Lung (tissue), 12 donors: ENCODE data around the gene AXIN1. TPM values are rescaled to one million over a fixed set of nuclear protein-coding genes. Genes with fewer than 3 reads are reported as not detected.

Experiments used
- ATAC-seq: fragments of 200-7000 bp; cut with Tn5 transposase; one replicate; pipeline ENCODE4 v1.9.1; 2020; ENCODE audit warnings: moderate number of reproducible peaks; ENCODE audit not compliant: insufficient read depth, low FRiP score
- DNase-seq, 3 donors: peaks; one replicate each; pipeline ENCODE4 v3.0.0-alpha.2; 2013 to 2017
- H3K27ac ChIP-seq, 2 donors: one replicate each; pipeline ENCODE4 v1.5.1; 2013; ENCODE audit warnings: mild to moderate bottlenecking in 2 of 2, moderate library complexity in 2 of 2, control low read depth in 1 of 2, inconsistent platforms in 1 of 2, low read depth in 1 of 2, low read length in 1 of 2
- H3K27me3 ChIP-seq, 3 donors: one replicate each; pipeline ENCODE4 v1.5.1; 2013; ENCODE audit warnings: low read length in 2 of 3; ENCODE audit not compliant: control insufficient read depth in 3 of 3, insufficient read depth in 3 of 3
- H3K36me3 ChIP-seq, 4 donors: one replicate each; pipeline ENCODE4 v1.5.1; 2013; ENCODE audit warnings: low read length in 4 of 4, mild to moderate bottlenecking in 1 of 4, moderate library complexity in 1 of 4; ENCODE audit not compliant: control insufficient read depth in 4 of 4, insufficient read depth in 4 of 4
- H3K4me1 ChIP-seq, 5 donors: one replicate each; pipeline ENCODE4 v1.5.1; 2013; ENCODE audit warnings: low read length in 5 of 5, mild to moderate bottlenecking in 2 of 5, moderate library complexity in 1 of 5; ENCODE audit not compliant: control insufficient read depth in 5 of 5, insufficient read depth in 5 of 5
- H3K4me3 ChIP-seq: one replicate; pipeline ENCODE4 v1.5.1; 2013; ENCODE audit warnings: mild to moderate bottlenecking, control low read depth, moderate library complexity
- H3K9ac ChIP-seq, 2 donors: one replicate each; pipeline ENCODE4 v1.5.1; 2013; ENCODE audit warnings: low read length in 2 of 2, control low read depth in 1 of 2; ENCODE audit not compliant: insufficient read depth in 1 of 2
- H3K9me3 ChIP-seq, 4 donors: one replicate each; pipeline ENCODE4 v1.5.1; 2013; ENCODE audit warnings: low read length in 3 of 4, mild to moderate bottlenecking in 1 of 4, moderate library complexity in 1 of 4; ENCODE audit not compliant: control insufficient read depth in 4 of 4, insufficient read depth in 3 of 4
- WGBS, 2 donors: extraction: QIAGEN DNeasy Blood & Tissue Kit; methylation state at CpG; one replicate each; pipeline ENCODE4 v1.1.7; 2013; 5-methylcytosine and 5-hydroxymethylcytosine counted together
- polyA plus RNA-seq, 2 donors: library from polyadenylated mRNA; stranded (reverse); fragments of 200-250 nt; gene quantifications; one replicate each; pipeline ENCODE4 v1.2.1, GENCODE V29; 2013
- total RNA-seq, 2 donors: library from RNA; depleted of rRNA in 1 of 2; stranded (reverse); fragments of >200 nt in 1 of 2; gene quantifications; one replicate each; pipeline ENCODE4 v1.2.1, GENCODE V29; 2014 to 2021
- TF ChIP-seq, protein P1 (sequence below): IDR thresholded peaks from 2 replicates; pipeline ENCODE4 v1.5.1; 2012; ENCODE audit warnings: mild to moderate bottlenecking; ENCODE audit errors: control extremely low read depth, extremely low read depth
- donor health status: control.
- donor health status: control.
- donor health status: Bipolar disorder and iron deficiency.
- donor health status: healthy.
- donor health status: DM: yes; HTN: yes; CAD: no.

Gene AXIN1
- total and polyA plus RNA-seq, 4 donors = 16.9 to 25.9 (median 19.4) TPM

DNA sequence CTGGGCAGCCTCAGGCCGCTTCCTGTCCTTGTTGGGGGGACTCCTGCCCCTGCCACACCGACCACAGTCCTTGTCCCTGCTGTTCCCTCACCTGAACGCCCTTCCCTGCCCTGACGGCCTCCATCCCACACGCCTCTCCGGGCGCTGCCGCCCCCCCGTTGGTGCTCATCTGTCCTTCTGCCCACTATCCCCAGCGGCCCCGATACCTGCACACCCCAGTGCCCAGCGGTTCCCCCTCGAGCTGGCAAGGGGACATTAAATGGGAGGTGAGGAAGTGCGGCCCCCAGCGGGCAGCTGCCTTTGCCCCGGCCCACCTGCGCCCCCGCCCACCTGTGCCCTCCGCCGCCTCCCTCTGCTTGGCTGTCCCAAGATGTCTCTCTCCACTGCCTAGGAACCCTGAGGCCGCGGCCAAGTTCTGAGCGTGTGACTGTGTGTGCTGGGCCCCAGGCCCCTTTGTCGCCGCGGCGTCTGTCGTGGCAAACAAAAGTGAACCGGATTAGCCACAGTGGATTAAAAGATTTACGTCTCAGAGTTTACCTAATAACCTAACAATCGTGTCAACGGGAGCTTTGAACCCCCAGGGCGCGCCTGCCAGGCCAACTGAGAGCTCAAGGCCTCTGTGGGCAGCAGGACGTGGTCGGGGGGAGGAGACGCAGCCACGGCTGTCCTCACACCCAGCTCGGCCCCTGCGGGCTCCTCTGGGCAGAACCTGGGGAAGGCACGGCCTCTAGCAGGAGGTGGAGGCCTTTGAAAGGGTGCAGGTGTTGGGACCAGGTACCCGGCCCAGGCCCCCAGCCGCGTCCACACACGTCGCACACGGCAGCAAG lies 7.6 kb upstream of the AXIN1 start:
- TF ChIP-seq, protein P1, sequence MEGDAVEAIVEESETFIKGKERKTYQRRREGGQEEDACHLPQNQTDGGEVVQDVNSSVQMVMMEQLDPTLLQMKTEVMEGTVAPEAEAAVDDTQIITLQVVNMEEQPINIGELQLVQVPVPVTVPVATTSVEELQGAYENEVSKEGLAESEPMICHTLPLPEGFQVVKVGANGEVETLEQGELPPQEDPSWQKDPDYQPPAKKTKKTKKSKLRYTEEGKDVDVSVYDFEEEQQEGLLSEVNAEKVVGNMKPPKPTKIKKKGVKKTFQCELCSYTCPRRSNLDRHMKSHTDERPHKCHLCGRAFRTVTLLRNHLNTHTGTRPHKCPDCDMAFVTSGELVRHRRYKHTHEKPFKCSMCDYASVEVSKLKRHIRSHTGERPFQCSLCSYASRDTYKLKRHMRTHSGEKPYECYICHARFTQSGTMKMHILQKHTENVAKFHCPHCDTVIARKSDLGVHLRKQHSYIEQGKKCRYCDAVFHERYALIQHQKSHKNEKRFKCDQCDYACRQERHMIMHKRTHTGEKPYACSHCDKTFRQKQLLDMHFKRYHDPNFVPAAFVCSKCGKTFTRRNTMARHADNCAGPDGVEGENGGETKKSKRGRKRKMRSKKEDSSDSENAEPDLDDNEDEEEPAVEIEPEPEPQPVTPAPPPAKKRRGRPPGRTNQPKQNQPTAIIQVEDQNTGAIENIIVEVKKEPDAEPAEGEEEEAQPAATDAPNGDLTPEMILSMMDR = no peak
- no peaks in the 10 kb centered on the region for H3K27me3 ChIP-seq

DNA sequence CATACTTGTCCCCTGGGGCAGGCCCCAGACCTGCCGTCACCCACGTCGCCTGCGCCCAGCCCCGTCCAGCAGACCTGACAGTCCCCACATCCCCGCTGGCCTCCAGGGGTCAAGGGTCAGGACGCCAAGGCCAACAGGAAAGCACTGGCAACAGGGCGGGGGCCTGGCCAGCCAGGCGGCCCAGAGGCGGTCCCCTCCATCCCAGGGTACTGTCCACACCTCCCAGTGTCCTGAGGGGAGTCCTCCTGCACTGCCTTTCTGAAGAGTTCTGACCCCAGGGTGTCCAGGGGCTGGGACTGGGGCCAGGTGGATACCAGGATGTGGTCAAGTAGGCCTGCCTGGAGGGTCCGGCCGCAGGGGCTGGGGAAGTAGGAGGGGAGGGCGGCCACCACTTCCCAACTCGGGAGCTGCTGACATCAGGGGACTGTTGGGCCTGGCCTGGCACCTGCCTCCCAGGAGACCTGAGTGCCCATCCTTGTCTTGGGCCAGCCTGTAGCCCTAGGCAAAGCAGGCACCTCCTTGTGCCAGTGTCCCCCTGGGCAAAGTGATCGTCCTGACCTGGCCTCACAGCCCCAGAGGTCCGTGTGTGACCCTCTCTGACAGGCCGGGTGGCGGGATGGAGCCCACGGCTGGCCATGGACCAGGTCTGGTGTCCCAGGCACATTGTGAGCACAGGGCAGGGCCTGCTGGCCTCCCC lies 6.7 kb upstream of the AXIN1 start:
- no peaks in the 10 kb centered on the region for H3K4me1 ChIP-seq
- DNase-seq (no peak), ATAC-seq (no peak)
- no peaks in the 10 kb centered on the region for H3K27me3 ChIP-seq
- H3K4me3 ChIP-seq = no peak overlapping the region
- no peaks in the 10 kb centered on the region for H3K36me3 ChIP-seq
- 81 to 84% methylated on average over 19 of the region's 19 CpGs for WGBS, 2 donors
- no peaks in the 10 kb centered on the region for H3K9me3 ChIP-seq
- no peak overlapping the region for H3K9ac ChIP-seq
- TF ChIP-seq, protein P1 = no peak
- no peak overlapping the region for H3K27ac ChIP-seq

More for the DNA sequence above, 7.6 kb upstream of the AXIN1 start:
- DNase-seq (no peak), ATAC-seq (no peak)
- Histone ChIP-seq H3K4me3 (no peak overlapping the region), H3K9ac (no peak overlapping the region), H3K4me1 (no peaks in the 10 kb centered on the region), H3K27ac (no peak overlapping the region), H3K36me3 (no peaks in the 10 kb centered on the region), H3K9me3 (no peaks in the 10 kb centered on the region)
- WGBS, 2 donors = 92 to 93% methylated on average over 46 to 47 of the region's 47 CpGs

DNA sequence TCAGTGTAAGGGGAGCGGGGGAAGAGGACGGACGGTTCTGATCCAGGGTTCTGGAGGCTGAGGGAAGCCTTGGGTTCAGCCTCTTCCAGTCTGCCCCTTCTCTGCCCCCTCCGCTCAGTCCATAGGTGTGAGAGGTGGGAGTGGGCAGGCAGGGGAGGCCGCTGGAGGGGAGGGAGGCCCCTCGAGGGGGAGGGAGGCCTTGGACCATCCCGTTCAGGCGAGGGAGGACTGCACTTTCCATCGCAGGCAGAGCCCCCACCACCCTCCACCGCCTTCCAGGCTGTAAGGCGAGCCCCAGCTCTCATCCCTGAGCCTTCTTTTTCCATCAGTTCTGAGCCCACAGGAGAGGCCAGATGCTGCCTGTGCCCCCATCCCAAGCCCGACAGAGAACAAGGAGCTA lies 4.2 kb upstream of the AXIN1 start:
- Histone ChIP-seq H3K36me3 (no peaks in the 10 kb centered on the region), H3K4me3 (no peak overlapping the region), H3K9me3 (no peaks in the 10 kb centered on the region), H3K4me1 (peaks cover 0 to 7% (median 0%) of the 10 kb centered on the region in 5 donors), H3K27me3 (no peaks in the 10 kb centered on the region), H3K9ac (no peak overlapping the region), H3K27ac (no peak overlapping the region)
- ATAC-seq (no peak), DNase-seq (no peak)
- TF ChIP-seq, protein P1 = no peak
- WGBS, 2 donors = 76 to 88% methylated on average over 12 of the region's 12 CpGs
